Measurements from ENCODE around the gene KCTD5. TPM values are rescaled to one million over a fixed set of nuclear protein-coding genes. Genes with fewer than 3 reads are reported as not detected.

Gene KCTD5
- total and polyA plus RNA-seq, 10 of the 15 experiments (the other 5 are each of a cell fraction or from before 2014, with no cell fraction given): 0.58 to 56.4 (median 37.3) TPM

DNA sequence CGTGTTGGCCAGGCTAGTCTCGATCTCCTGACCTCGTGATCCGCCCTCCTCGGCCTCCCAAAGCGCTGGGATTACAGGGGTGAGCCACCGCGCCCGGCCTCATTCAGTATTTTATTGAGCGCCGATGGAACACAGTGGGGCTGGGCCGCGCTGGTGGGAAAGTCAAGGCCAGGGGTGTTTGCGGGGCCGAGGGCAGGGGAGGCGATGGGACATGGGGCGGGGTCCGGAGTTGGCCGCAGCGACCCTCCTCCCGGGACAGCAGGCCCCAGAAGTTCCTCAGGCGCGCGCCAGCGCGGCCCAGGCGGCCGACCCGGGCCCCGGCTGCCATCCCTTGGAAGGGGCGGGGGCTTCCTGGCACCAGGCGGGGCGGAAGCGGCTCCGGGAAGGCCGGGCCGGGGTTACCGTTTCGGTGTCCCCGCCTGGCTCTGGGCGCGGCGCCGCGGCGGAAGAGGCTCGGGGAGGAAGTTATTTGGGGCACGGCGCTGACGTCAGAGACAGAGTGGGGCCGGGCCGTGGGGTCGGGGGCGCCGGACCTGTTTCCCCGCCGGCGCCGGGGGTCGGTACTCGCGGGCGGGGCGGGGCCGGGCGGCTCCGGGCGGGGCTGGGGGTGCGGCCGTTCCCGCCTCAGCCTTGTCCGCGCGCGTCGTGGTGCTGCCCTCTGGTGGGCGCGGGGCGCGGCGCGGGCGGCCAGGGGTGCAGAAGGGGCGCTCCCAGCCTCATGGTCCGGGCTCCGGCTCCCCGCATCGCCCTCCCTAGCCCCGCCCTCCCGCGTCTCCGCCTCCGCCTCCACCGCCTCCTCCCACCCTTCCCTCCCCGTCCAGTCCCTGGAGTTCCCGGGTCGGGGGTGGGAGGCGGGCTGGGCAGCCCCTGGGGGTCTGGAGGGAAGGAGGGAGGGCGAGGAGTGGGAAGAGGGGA is 38.7 kb downstream of the KCTD5 start (continued):
- TF ChIP-seq SMARCA5 (IDR thresholded peaks at IDR 0.05): no peak
- TF ChIP-seq GATAD2B (conservative IDR thresholded peaks at IDR 0.05; ENCODE audit: low read depth): peak; percentile 77; the same call in 1 of the 2 replicates
- no peak for TF ChIP-seq NRF1 (conservative IDR thresholded peaks at IDR 0.05; ENCODE audit: low read depth, low read length)
- TF ChIP-seq, protein P1, sequence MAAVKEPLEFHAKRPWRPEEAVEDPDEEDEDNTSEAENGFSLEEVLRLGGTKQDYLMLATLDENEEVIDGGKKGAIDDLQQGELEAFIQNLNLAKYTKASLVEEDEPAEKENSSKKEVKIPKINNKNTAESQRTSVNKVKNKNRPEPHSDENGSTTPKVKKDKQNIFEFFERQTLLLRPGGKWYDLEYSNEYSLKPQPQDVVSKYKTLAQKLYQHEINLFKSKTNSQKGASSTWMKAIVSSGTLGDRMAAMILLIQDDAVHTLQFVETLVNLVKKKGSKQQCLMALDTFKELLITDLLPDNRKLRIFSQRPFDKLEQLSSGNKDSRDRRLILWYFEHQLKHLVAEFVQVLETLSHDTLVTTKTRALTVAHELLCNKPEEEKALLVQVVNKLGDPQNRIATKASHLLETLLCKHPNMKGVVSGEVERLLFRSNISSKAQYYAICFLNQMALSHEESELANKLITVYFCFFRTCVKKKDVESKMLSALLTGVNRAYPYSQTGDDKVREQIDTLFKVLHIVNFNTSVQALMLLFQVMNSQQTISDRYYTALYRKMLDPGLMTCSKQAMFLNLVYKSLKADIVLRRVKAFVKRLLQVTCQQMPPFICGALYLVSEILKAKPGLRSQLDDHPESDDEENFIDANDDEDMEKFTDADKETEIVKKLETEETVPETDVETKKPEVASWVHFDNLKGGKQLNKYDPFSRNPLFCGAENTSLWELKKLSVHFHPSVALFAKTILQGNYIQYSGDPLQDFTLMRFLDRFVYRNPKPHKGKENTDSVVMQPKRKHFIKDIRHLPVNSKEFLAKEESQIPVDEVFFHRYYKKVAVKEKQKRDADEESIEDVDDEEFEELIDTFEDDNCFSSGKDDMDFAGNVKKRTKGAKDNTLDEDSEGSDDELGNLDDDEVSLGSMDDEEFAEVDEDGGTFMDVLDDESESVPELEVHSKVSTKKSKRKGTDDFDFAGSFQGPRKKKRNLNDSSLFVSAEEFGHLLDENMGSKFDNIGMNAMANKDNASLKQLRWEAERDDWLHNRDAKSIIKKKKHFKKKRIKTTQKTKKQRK (IDR thresholded peaks at IDR 0.05; ENCODE audit: low read depth, low read length): no peak
- no peak for TF ChIP-seq ESRRA (IDR thresholded peaks at IDR 0.05; ENCODE audit: low read length)
- TF ChIP-seq, protein P2, sequence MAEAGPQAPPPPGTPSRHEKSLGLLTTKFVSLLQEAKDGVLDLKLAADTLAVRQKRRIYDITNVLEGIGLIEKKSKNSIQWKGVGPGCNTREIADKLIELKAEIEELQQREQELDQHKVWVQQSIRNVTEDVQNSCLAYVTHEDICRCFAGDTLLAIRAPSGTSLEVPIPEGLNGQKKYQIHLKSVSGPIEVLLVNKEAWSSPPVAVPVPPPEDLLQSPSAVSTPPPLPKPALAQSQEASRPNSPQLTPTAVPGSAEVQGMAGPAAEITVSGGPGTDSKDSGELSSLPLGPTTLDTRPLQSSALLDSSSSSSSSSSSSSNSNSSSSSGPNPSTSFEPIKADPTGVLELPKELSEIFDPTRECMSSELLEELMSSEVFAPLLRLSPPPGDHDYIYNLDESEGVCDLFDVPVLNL (IDR thresholded peaks at IDR 0.05; ENCODE audit: low read depth, low read length): no peak
- peak; percentile 49; the same call in 1 of the 2 replicates for TF ChIP-seq ZNF207 (IDR thresholded peaks at IDR 0.05; ENCODE audit: borderline replicate concordance)
- TF ChIP-seq EGR1 (IDR thresholded peaks at IDR 0.05; ENCODE audit: borderline replicate concordance in 1 of 2, low read depth in 2 of 2, low read length in 2 of 2): peak; percentile 61 to 68
- TF ChIP-seq NR2C1 (IDR thresholded peaks at IDR 0.05): peak; percentile 56; the same call in 1 of the 2 replicates
- no peak for TF ChIP-seq JUND (IDR thresholded peaks at IDR 0.05; ENCODE audit: low read depth, low read length)
- TF ChIP-seq PAX5 (IDR thresholded peaks at IDR 0.05; ENCODE audit: borderline replicate concordance, low read depth, low read length): no peak
- TF ChIP-seq, protein P3, sequence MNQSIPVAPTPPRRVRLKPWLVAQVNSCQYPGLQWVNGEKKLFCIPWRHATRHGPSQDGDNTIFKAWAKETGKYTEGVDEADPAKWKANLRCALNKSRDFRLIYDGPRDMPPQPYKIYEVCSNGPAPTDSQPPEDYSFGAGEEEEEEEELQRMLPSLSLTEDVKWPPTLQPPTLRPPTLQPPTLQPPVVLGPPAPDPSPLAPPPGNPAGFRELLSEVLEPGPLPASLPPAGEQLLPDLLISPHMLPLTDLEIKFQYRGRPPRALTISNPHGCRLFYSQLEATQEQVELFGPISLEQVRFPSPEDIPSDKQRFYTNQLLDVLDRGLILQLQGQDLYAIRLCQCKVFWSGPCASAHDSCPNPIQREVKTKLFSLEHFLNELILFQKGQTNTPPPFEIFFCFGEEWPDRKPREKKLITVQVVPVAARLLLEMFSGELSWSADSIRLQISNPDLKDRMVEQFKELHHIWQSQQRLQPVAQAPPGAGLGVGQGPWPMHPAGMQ (IDR thresholded peaks at IDR 0.05; ENCODE audit: borderline replicate concordance): no peak
- TF ChIP-seq, protein P4, sequence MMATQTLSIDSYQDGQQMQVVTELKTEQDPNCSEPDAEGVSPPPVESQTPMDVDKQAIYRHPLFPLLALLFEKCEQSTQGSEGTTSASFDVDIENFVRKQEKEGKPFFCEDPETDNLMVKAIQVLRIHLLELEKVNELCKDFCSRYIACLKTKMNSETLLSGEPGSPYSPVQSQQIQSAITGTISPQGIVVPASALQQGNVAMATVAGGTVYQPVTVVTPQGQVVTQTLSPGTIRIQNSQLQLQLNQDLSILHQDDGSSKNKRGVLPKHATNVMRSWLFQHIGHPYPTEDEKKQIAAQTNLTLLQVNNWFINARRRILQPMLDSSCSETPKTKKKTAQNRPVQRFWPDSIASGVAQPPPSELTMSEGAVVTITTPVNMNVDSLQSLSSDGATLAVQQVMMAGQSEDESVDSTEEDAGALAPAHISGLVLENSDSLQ (IDR thresholded peaks at IDR 0.05): no peak
- TF ChIP-seq KDM1A (IDR thresholded peaks at IDR 0.05; ENCODE audit: borderline replicate concordance): no peak
- no peak for TF ChIP-seq HDAC6 (IDR thresholded peaks at IDR 0.05; ENCODE audit: unreplicated experiment)
- TF ChIP-seq, protein P5, sequence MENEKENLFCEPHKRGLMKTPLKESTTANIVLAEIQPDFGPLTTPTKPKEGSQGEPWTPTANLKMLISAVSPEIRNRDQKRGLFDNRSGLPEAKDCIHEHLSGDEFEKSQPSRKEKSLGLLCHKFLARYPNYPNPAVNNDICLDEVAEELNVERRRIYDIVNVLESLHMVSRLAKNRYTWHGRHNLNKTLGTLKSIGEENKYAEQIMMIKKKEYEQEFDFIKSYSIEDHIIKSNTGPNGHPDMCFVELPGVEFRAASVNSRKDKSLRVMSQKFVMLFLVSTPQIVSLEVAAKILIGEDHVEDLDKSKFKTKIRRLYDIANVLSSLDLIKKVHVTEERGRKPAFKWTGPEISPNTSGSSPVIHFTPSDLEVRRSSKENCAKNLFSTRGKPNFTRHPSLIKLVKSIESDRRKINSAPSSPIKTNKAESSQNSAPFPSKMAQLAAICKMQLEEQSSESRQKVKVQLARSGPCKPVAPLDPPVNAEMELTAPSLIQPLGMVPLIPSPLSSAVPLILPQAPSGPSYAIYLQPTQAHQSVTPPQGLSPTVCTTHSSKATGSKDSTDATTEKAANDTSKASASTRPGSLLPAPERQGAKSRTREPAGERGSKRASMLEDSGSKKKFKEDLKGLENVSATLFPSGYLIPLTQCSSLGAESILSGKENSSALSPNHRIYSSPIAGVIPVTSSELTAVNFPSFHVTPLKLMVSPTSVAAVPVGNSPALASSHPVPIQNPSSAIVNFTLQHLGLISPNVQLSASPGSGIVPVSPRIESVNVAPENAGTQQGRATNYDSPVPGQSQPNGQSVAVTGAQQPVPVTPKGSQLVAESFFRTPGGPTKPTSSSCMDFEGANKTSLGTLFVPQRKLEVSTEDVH (IDR thresholded peaks at IDR 0.05; ENCODE audit: low read depth, partially characterized antibody): no peak
- no peak for TF ChIP-seq RAD51 (IDR thresholded peaks at IDR 0.05)
- no peak for TF ChIP-seq CHD2 (IDR thresholded peaks at IDR 0.05; ENCODE audit: borderline replicate concordance, low read depth, low read length)
- peak; percentile 72 for TF ChIP-seq HCFC1 (IDR thresholded peaks at IDR 0.05; ENCODE audit: low read length)

All from GM12878 (cell line).